Activated naive CD8-positive, alpha-beta T cell treated with anti-CD3 and anti-CD28 coated beads, Interleukin-2, amount 50 U/mL, for 24 hours (primary cell): ENCODE results near the gene CTDP1.

ENCODE experiments used
- ATAC-seq: fragments of 150-1000 bp; cut with Tn5 transposase; one replicate; pipeline ENCODE4 v1.10.0; 2021
- DNase-seq: peaks from one replicate; pipeline ENCODE4 v3.0.0; 2021
- H3K27ac Mint-ChIP-seq: one replicate; pipeline ENCODE4 v1.8.0; 2021; ENCODE audit warnings: mild to moderate bottlenecking, mixed read lengths
- H3K27me3 Mint-ChIP-seq: one replicate; pipeline ENCODE4 v1.8.0; 2021; ENCODE audit warnings: mixed read lengths
- H3K36me3 Mint-ChIP-seq: one replicate; pipeline ENCODE4 v1.8.0; 2021; ENCODE audit warnings: low read depth, mixed read lengths
- H3K4me1 Mint-ChIP-seq: one replicate; pipeline ENCODE4 v1.8.0; 2021; ENCODE audit warnings: mixed read lengths
- H3K4me3 Mint-ChIP-seq: one replicate; pipeline ENCODE4 v1.8.0; 2021; ENCODE audit warnings: mild to moderate bottlenecking, moderate library complexity, mixed read lengths
- H3K9me3 Mint-ChIP-seq: one replicate; pipeline ENCODE4 v1.8.0; 2021; ENCODE audit warnings: mixed read lengths

CTDP1 gene

GRCh38 chr18:79664525-79665125 lies 15.0 kb upstream of the CTDP1 start:
- H3K27me3 Mint-ChIP-seq: peaks cover 3% of the 10 kb centered on the region
- H3K4me1 Mint-ChIP-seq: no peaks in the 10 kb centered on the region
- DNase-seq (no peak), ATAC-seq (no peak)
- H3K9me3 Mint-ChIP-seq: no peaks in the 10 kb centered on the region
- H3K36me3 Mint-ChIP-seq: no peaks in the 10 kb centered on the region
- H3K27ac Mint-ChIP-seq: no peak overlapping the region
- no peak overlapping the region for H3K4me3 Mint-ChIP-seq

- Mint-ChIP-seq H3K9me3 (no peaks in the 10 kb centered on the region), H3K27me3 (peaks cover 3% of the 10 kb centered on the region), H3K4me1 (no peaks in the 10 kb centered on the region), H3K4me3 (no peak overlapping the region), H3K36me3 (peaks cover 3% of the 10 kb centered on the region), H3K27ac (no peak overlapping the region)
- DNase-seq (no peak), ATAC-seq (no peak)
These were observed 11.4 kb upstream of the CTDP1 start for GRCh38 chr18:79668203-79668602.

DNA sequence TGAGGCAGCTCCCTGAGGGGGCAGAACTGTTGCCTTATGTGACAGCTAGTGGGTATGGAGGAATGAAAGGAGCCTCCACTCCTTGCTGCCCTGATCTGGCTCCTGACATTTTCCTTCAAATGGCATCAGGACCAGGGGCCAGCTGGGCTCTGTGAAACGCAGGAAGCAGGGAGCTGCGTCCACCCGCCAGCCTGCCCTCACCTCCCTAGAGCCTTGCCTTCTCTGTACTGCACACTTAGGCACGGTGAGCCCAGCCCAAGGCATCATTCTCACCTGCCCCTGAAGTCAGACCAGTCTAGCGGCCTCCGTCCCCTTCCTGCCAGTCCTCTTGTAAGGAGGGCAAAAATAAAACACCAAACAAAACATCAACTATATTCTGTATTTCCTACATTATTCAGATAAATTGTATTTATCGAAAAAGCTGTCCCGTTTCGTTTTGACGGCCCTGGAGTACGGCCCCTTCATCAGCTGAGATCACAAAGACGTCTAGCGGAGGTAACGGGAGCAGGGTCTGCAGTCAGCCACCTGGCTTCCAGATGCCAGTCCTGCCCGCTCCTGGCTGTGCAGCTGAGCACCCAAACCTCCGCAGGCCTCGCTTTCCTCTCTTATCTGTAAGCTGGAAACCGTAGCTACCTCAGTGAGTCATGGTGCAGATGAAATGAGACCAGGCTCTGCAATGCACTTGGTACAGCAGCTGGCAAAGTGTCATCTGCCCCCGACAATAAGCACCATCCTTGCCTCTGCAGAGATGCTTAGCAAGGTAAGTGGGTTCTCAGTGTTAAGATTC lies 6.9 kb upstream of the CTDP1 start:
- no peaks in the 10 kb centered on the region for H3K27me3 Mint-ChIP-seq
- H3K36me3 Mint-ChIP-seq: peaks cover 22% of the 10 kb centered on the region
- H3K9me3 Mint-ChIP-seq: no peaks in the 10 kb centered on the region
- DNase-seq (no peak), ATAC-seq (no peak)
- no peak overlapping the region for H3K27ac Mint-ChIP-seq
- H3K4me1 Mint-ChIP-seq: peaks cover 11% of the 10 kb centered on the region
- no peak overlapping the region for H3K4me3 Mint-ChIP-seq

DNA sequence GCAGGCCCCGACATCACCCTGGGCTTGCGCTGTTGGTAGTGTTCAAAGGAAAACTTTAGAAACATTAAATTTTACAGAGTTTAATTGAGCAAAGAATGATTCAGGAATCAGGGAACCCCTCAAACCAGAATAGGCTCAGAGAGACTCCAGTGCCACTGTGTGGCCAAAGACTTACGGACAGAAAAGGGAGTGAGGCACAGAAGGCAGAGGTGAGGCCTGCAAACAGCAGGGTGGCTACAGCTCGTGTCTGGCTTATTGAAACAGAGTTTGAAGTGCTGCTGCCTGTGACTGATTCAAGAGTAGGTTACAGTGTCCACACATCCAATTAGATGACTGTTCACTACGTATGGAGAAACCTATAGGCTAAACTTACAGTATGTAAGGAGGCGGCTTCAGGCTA lies 2.4 kb upstream of the CTDP1 start:
- no peak for DNase-seq
- no peak for ATAC-seq
- peaks cover 1% of the 10 kb centered on the region for H3K27me3 Mint-ChIP-seq
- peaks cover 32% of the 10 kb centered on the region for H3K36me3 Mint-ChIP-seq
- peaks cover 43% of the 10 kb centered on the region for H3K4me1 Mint-ChIP-seq
- no peak overlapping the region for H3K27ac Mint-ChIP-seq
- H3K4me3 Mint-ChIP-seq: peak overlapping the region; percentile 6
- no peaks in the 10 kb centered on the region for H3K9me3 Mint-ChIP-seq

- Mint-ChIP-seq H3K4me1 (peaks cover 50% of the 10 kb centered on the region), H3K36me3 (peaks cover 35% of the 10 kb centered on the region), H3K27ac (peak overlapping the region; percentile 99), H3K27me3 (peaks cover 1% of the 10 kb centered on the region), H3K4me3 (peak overlapping the region; percentile 88), H3K9me3 (no peaks in the 10 kb centered on the region)
- ATAC-seq (no peak), DNase-seq (no peak)
These were observed 1.8 kb upstream of the CTDP1 start for GRCh38 chr18:79677840-79678239.

DNA sequence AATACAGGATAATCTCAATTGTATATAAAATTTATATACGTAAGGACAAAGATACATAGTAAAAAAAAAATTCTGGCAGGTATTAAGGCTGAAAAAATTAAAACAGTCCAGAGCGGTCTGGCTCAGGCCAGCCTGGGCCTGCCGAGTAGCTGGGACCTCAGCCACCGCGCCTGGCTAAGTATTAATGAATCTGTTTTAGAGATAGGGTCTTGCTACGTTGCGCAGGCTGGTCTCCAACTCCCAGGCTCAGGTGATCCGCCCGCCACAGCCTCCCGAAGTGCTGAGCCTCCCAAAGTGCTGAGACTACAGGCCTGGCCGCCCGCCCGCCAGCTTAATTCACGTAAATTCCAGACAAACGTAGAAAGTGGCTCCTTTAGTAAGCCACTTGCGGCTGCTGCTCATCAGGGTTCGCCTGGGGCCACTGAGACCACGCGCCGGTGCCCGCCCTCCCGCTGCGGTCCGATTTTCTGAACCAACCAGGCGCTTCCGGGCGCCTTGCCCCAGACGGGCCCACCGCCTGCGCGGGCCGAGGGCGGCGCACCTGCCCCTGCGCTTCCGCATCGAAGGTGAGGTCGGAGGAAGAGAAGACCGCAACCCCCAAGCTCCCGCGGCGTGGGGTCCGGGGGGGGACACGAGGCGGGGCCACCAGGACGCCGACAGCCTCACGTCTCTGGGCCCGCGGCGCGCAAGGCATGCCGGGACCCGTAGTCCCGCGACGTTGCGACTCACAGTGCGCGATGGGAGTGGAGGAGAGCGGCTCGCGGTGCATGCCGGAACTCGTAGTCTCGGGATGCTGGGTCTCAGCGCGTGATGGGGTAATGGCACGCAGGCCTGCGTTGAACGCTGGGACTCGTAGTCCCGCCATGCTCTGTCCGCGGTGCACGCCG lies 695 bp upstream of the CTDP1 start:
- H3K4me3 Mint-ChIP-seq: peak overlapping the region; percentile 88
- ATAC-seq: peak; percentile 90
- DNase-seq: peak; percentile 96
- H3K9me3 Mint-ChIP-seq: no peaks in the 10 kb centered on the region
- H3K36me3 Mint-ChIP-seq: peaks cover 43% of the 10 kb centered on the region
- H3K4me1 Mint-ChIP-seq: peaks cover 60% of the 10 kb centered on the region
- peak overlapping the region; percentile 99 for H3K27ac Mint-ChIP-seq
- H3K27me3 Mint-ChIP-seq: peaks cover 1% of the 10 kb centered on the region

- Mint-ChIP-seq H3K9me3 (no peaks in the 10 kb centered on the region), H3K4me3 (peak overlapping the region; percentile 97), H3K4me1 (peaks cover 74% of the 10 kb centered on the region), H3K27me3 (peaks cover 1% of the 10 kb centered on the region), H3K27ac (peak overlapping the region; percentile 92), H3K36me3 (peaks cover 43% of the 10 kb centered on the region)
- no peak for ATAC-seq
- peak; percentile 63 for DNase-seq
These were observed 687 bp downstream of the CTDP1 start for GRCh38 chr18:79680100-79680879.

DNA sequence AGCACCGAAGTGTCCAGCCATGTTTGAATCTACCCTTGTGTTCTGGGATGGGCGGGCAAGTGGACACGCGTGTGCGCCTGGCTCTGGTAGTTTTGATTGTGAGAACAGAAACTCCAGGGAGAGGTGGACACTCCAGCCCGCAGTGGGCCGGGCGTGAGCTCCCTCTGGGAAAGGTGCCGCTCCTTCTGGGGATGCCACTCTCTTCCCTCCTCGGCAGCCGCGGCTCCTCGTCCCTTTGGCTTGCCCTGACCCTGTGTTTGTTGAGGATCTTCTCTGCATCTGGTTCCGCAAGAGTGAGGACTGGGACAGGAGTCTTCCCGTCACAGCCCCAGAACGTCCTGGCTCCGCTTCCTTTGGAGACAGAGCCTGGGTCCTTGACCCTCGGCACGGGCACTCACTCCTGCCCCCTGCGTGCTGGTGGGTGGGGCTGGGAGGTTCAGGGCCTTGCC lies 1.3 kb downstream of the CTDP1 start:
- H3K27me3 Mint-ChIP-seq: peaks cover 1% of the 10 kb centered on the region
- DNase-seq: no peak

GRCh38 chr18:79681484-79682387 lies 2.1 kb downstream of the CTDP1 start:
- Mint-ChIP-seq H3K4me1 (peaks cover 84% of the 10 kb centered on the region), H3K27me3 (peaks cover 1% of the 10 kb centered on the region), H3K4me3 (peak overlapping the region; percentile 97), H3K9me3 (no peaks in the 10 kb centered on the region), H3K36me3 (peaks cover 37% of the 10 kb centered on the region), H3K27ac (peak overlapping the region; percentile 92)
- peak; percentile 69 for DNase-seq
- ATAC-seq: no peak

More for the DNA sequence above, 1.3 kb downstream of the CTDP1 start:
- H3K4me3 Mint-ChIP-seq: peak overlapping the region; percentile 97
- H3K27ac Mint-ChIP-seq: peak overlapping the region; percentile 92
- H3K36me3 Mint-ChIP-seq: peaks cover 38% of the 10 kb centered on the region
- H3K9me3 Mint-ChIP-seq: no peaks in the 10 kb centered on the region
- ATAC-seq: no peak
- peaks cover 79% of the 10 kb centered on the region for H3K4me1 Mint-ChIP-seq

- Mint-ChIP-seq H3K36me3 (peaks cover 31% of the 10 kb centered on the region), H3K4me3 (peak overlapping the region; percentile 97), H3K27me3 (peaks cover 1% of the 10 kb centered on the region), H3K9me3 (no peaks in the 10 kb centered on the region), H3K4me1 (peaks cover 77% of the 10 kb centered on the region), H3K27ac (peak overlapping the region; percentile 92)
- DNase-seq (no peak), ATAC-seq (no peak)
These were observed 2.9 kb downstream of the CTDP1 start for GRCh38 chr18:79682481-79682880.

- Mint-ChIP-seq H3K27me3 (peaks cover 1% of the 10 kb centered on the region), H3K9me3 (no peaks in the 10 kb centered on the region), H3K36me3 (peaks cover 35% of the 10 kb centered on the region), H3K4me3 (peak overlapping the region; percentile 97), H3K4me1 (peaks cover 76% of the 10 kb centered on the region), H3K27ac (peak overlapping the region; percentile 92)
- ATAC-seq (peak; percentile 1), DNase-seq (peak; percentile 76)
These were observed 3.5 kb downstream of the CTDP1 start for GRCh38 chr18:79682894-79683625.

DNA sequence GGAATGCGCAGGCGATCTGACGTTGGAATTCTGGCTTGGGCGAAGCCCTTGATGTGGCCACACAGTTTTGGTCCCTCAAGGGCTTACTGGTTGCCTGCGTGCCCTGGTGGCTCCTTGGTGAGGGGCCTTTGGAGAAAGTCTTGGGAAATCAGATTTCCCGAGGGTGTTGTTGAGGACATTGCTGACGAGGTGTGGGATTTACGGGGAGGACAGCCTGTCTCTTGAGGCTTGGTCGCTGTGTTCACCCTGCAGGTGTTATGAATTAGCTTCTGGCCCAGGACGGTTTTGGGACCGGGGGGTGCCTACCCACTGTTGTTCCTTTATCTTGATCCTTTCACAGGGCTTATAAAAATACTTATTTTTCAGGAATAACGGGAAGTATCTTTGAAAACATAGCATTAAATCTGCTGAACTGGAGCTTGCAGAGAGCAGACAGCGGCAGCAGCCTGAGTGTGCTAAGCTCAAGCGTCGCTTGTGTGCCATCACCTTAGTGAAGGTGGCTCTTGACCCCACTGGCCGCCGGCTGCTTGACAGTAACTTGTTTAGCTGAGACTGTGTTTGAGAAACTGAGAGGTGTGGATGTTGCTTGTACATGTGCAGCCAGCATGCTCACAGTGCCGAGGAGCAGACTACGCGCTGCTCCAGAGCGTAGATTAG lies 4.2 kb downstream of the CTDP1 start:
- ATAC-seq: no peak
- peaks cover 35% of the 10 kb centered on the region for H3K36me3 Mint-ChIP-seq
- DNase-seq: no peak
- H3K27ac Mint-ChIP-seq: peak overlapping the region; percentile 92
- peaks cover 72% of the 10 kb centered on the region for H3K4me1 Mint-ChIP-seq
- no peaks in the 10 kb centered on the region for H3K9me3 Mint-ChIP-seq
- H3K27me3 Mint-ChIP-seq: peaks cover 1% of the 10 kb centered on the region
- peak overlapping the region; percentile 97 for H3K4me3 Mint-ChIP-seq
